HG03442 (cell line): ENCODE data around the gene LRIG1.

ENCODE experiments used
- ATAC-seq: cut with Tn5 transposase; IDR thresholded peaks from one replicate; pipeline ENCODE4 v1.9.1; 2021; ENCODE audit warnings: mild to moderate bottlenecking, moderate library complexity; ENCODE audit not compliant: unreplicated experiment

LRIG1 gene, protein sequence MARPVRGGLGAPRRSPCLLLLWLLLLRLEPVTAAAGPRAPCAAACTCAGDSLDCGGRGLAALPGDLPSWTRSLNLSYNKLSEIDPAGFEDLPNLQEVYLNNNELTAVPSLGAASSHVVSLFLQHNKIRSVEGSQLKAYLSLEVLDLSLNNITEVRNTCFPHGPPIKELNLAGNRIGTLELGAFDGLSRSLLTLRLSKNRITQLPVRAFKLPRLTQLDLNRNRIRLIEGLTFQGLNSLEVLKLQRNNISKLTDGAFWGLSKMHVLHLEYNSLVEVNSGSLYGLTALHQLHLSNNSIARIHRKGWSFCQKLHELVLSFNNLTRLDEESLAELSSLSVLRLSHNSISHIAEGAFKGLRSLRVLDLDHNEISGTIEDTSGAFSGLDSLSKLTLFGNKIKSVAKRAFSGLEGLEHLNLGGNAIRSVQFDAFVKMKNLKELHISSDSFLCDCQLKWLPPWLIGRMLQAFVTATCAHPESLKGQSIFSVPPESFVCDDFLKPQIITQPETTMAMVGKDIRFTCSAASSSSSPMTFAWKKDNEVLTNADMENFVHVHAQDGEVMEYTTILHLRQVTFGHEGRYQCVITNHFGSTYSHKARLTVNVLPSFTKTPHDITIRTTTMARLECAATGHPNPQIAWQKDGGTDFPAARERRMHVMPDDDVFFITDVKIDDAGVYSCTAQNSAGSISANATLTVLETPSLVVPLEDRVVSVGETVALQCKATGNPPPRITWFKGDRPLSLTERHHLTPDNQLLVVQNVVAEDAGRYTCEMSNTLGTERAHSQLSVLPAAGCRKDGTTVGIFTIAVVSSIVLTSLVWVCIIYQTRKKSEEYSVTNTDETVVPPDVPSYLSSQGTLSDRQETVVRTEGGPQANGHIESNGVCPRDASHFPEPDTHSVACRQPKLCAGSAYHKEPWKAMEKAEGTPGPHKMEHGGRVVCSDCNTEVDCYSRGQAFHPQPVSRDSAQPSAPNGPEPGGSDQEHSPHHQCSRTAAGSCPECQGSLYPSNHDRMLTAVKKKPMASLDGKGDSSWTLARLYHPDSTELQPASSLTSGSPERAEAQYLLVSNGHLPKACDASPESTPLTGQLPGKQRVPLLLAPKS

DNA sequence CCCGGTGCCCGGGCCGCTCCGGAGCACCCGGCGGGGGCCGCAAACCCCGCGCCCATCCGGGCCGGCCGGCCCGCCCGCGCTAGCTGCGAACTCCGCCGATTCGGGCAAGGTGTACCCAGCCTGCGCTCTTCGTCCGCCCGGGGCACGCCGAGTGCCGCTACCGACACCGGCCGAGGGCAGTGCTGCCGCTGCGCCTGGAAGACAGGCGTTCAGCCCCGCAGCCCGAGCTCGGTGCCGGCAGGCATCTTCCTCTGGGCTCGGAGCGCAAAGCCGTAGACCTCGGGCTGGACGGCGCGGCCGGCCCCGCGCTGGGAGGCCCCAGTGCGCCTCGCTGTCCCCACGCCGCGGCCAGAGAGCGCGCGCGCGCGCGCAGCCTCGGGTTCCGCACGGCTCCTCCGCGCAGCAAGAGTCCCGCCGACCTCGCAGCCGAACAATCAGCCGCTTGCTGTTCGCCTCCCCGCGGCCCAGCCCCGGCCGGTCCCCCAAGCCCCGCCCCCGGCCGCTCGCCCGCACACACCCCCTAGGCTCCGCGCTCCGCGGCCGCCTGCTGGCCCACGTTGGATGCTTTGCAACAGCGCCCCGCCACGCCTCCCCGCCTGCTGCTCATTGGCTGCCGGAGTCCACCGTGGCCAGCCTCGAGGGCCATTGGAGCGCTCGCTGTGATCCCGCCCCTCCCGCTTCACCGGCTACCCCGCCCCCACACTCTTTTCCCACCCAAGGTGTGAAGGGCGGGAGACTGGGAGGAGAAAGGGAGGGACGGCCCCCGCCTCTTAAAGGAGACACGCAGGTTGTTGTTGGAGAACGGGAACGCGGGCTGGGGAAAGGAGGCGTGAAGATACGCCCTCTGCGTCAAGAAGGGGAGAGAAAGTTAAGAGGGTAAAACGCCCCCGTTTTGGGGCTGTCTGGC lies at the start of gene LRIG1:
LRIG1 (minus strand) TSS at position 447 of the 907 bp plus-strand sequence. CDS start 615 bp downstream, outside the sequence.
- peak; percentile 97 for ATAC-seq

DNA sequence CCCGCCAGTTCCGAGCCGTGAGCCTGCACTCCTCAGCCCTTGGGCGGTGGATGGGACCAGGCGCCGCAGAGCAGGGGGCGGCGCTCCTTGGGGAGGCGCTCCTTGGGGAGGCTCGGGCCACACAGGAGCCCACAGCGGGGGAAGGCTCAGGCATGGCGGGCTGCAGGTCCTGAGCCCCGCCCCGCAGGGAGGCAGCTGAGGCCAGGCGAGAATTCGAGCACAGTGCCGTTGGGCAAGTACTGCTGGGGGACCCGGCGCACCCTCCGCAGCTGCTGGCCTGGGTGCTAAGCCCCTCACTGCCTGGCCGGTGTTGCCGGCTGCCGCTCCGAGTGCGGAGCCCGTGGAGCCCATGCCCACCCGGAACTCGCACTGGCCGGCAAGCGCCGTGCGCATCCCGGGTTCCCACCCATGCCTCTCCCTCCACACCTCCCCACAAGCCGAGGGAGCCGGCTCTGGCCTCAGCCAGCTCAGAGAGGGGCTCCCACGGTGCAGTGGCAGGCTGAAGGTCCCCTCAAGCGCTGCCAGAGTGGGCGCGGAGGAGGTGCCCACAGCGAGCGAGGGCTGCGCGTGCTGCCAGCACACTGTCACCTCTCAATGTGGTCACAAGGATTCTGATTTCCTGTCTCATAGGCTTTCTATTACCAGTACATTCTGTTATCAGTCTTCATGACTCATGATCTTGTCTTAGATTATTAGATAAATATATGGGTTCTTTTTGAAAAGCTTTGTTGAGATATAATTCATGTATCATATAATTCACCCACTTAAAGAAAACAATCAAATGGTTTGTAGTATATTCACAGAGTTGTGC lies 44.0 kb upstream of the LRIG1 start:
- no peak for ATAC-seq

DNA sequence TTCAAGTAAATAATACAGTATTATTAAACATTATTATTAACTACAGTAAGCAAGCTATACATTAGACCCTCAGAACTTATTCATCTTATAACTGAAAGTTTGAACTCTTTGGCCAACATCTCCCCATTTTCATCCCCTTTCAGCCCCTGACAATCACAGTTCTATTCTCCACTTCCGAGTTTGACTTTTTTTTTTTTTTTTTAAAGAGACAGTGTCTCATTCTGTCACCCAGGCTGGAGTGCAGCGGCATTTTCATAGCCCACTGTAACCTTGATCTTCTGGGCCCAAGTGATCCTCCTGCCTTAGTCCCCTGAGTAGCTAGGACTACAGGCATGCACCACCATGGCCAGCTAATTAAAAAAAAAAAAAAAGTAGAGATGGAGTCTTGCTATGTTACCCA lies 41.3 kb upstream of the LRIG1 start:
- no peak for ATAC-seq

DNA sequence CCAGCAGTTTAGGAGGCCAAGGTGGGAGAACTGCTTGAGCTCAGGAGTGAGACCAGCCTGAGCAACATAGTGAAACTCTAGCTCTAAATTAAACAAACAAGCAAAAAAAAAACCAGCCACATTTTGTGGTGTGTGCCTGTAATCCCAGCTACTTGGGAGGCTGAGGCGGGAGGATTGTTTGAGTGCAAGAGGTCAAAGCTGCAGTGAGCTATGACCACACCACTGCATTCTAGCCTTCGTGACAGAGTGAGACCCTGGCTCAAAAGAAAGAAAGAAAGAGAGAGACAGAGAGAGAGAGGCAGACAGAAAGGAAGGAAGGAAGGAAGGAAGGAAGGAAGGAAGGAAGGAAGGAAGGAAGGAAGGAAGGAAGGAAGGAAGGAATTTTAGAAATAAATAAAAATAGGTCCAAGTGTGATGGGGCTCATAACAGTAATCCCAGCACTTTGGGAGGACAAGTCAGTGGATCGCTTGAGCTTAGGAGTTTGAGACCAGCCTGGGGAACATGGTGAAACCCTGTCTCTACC lies 38.7 kb upstream of the LRIG1 start:
- ATAC-seq: no peak

DNA sequence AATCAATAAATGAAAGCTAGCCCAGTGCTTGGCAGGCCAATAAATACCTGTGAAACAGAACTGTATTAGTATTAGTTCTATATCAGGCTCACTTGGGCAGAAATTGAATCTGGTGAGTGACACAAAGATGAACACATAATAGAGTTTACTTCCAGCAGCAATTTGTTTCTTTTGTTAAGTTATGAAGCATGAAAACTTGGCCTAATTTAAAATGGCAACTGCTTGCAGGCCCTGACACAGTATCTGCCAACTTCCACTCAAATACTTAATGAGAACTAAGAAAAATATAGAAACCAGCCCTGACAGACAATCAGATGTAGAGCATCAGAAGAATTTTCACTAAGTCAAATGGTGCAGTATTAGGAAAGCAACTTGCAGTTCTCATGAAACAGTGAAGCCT lies 37.6 kb upstream of the LRIG1 start:
- ATAC-seq: no peak

DNA sequence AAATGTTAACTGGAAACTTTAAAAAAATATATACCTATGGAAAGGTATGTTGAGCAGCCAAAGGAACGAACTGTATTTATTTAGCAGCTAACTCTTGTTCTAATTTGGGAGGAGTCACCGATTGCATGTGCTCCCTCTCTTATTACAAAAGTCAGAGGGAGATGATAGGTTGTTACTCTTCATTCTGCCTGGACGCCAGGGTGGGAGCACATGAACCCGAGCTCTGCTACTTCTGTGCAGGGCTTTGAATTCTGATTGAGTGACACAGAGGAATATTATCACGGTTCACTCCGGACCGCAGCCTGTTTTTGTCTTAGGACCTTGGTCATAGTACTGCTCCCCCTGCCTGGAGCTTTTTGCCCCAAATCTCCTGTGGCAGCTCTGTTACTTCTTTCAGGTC lies 36.9 kb upstream of the LRIG1 start:
- no peak for ATAC-seq

DNA sequence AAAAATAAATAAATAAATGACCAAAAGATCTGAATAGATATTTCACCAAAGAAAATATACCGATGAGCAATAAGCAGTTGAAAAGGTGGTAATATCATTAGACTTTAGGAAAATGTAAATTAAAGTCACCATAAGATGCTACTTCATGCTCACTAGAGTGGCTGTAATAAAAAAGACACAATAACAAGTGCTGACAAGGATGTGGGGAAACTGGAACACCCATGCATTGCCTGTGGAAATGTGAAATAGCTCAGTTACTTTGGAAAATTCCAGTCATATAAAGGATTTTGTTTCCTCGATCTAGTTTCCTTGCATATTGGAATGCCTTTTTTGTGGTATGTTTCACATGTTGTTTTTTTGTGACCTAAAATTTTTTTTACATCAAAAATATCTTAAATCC lies 36.0 kb upstream of the LRIG1 start:
- ATAC-seq: no peak

DNA sequence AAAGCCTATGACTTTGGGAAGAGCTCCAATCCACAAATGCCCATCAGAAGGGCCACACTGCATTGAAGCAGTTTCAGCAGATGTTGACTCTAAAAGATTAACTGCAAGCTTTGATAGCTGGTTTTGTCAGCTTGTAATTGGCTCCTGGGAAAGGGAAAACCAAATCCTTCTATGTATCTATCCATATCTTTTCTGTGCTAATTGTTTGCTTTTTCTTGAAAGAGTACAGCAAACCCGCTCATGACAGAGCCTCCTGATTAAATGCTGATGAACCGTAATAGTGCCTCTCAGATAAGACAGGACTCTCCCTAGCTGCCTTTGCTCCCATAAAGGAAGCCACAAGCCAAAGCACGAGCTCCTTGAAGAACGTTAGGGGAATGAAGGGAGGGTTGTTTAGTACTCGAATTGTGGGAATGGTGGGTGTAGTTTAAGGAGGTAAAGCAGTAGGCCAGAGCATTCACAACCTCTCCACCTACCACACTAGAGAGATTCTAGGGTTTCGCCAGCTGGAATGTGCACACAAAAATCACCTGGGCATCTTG lies 33.6 kb upstream of the LRIG1 start:
- no peak for ATAC-seq

DNA sequence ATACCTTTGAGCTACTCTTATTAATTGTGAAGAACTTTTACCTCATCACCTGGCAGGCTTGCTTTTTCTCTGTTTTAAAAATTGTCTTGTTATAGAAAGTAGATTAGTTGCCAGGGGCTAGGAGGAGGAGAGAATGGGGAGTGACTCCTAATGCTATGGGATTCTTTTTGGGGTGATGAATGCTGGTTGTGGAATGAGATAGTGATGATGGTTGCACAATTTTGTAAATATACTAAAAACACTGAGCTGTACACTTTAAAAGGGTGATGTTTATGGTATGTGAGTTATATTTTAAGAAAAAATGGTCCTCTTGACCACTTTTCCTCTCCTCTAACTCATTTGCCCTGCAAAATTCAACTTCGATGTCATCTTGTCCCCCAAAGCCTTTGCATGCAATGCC lies 31.8 kb upstream of the LRIG1 start:
- no peak for ATAC-seq

DNA sequence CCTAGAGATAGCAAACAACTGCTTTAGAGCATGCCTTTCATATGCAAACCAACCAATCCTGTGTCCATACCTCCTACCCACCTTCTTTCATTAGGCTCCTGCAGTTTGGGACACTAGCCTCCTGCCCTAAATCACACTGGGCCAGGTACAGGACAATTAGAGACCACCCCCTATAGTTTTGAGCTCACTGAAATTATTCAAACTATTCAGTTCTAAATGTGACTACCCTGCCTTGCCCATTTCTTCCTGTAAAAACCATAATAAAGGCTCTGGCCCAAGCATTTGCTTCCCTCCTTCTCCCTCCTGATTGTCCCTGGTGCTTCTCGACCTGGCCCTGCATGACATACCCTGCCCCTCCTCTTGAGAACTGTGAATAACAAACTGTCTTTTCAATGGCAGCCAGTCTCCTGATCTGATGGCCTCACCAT lies 31.4 kb upstream of the LRIG1 start:
- no peak for ATAC-seq

DNA sequence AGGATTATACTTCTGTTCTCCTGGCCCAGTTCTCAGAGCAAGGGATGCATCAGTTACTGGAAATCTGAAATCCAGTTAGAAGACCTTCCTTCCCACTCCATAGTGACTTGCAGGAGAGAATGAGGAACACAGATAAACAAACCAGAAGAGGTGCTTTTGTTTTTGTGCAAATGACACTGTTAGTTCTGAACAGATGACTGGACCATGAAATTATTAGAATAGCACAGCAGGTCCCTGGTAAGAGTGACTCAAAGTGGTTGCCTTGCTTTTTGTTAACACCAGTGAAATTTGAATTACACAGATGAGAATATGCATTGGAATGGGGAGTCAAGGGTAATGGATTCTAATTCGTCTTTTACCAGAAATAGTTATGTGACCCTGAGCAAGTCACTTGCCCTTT lies 30.4 kb upstream of the LRIG1 start:
- no peak for ATAC-seq

DNA sequence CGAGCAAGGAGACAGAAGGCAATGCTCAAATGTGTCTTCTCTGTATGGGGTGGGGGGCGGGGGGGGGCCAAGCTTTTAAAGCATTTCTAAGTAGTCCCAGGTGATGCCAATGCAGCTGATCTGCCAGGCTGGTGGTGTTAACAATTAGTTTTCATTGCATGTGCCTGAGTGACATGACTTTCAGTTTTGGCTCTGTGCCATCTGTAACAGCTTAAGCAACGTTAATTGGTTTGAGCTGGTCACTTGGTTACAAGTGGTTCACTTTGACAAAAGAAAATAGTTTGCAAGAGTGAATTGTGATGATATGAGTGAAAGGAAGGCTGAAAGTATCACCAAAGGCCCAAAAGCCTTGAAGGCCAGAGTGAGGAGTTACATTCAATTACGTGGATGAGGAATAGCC lies 26.4 kb upstream of the LRIG1 start:
- ATAC-seq: no peak

DNA sequence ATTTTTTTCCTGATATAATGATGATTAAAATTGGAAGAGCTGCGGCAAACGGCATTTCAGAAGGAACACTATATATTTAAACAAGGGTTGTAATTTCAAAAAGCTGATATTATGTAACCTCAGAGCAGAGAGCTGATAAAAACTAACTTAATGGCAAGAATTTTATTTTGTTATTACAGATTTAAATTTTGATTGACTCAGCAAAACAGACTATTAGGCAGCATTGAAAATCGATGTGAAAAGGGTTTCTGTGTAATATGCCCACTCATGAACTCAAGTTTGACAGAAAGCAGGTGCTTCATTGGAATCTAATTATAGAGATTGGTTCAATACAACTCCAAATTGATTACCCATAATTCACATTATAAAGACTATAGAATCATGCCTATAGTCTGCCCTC lies 24.9 kb upstream of the LRIG1 start:
- ATAC-seq: no peak

DNA sequence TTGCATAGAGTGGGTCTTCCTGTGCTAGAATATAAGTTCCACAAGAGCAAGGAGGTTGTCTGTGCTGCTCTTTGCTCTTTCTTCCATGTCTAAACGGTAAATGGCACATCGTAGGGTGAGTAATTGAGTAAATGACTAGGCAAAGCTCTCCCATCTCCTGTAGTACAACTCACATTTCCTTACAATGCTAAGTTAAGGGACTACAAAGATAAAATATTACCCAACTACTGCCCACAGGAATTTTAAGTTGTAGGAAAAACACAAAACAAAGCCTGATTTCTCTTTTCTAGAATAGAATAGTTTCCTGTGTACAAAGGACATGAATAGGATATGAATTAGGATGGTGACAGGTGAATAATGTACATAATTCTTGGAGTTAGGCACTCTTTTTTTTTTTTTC lies 19.9 kb upstream of the LRIG1 start:
- no peak for ATAC-seq

DNA sequence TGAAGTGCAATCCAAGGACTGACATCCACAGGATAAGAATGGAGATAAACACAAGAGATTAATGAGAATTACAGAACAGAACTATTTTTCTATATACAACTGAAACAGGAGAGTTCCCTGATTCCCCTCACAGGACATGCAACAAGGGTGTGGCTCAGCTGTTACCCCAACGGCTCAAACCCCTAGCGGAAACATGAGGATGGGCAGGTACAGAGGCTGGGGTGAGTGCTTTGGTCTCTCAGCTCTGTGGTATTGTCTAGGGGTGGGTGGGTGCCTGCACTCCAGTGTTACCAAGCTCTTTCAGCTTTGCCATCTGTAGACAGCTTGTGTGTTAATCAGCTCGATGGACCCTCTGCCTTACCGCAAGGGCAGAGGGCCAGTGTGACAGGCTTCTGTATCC lies 17.8 kb upstream of the LRIG1 start:
- no peak for ATAC-seq

DNA sequence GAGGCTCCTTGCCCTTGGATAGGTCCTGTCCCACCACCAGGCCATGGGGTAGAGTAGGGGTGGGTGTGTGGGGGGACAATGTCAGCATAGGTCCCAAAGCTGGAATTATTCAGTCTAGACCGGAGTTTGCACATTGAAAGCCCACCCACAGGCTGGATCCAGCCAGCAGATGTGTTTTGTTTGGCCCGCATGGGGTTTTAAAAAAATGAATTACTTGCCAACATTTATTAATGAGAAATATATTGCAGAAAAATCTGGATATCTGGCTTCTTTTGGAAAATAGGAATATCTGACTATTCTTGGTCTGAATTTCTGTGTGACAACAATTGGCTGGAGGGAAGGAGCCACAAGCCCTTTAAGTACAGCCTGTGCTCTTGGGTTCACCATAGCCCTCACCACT lies 17.3 kb upstream of the LRIG1 start:
- ATAC-seq: no peak

DNA sequence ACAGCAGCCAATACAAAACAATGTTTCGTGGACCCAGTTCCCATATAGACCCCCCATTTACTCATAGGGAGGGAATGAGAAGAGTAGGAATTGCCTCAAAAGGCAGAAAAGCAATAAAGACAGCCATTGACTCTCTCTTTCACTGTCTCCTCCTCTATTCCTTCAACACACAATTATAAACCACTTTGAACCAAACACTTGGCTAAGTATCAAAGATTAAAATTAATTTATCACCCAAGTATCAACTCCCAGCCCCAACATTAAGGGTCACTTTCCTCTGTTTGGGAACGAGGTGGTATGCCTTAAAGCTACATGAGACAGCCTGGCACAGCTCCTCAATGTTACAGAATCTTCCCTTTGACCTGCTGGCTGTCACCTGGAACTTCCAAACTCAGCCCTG lies 16.4 kb upstream of the LRIG1 start:
- no peak for ATAC-seq

DNA sequence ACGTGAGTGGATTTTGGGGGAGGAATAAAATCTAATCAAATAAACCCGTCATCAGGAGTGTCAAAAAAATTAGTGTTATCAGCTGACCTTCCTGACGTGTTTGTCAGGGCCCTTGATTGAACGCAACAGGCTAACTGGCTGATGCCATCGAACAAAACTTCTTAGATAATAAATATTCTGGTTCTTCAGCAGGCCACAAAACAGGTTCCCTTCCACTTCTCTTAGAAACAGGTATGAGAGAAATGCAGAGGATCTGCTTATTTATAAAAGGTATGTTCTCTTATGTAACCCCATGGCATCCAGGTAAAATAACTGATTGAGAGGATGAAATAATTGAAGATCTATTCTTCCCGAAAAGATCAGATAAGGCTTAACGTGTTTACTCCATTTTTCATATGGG lies 7.6 kb upstream of the LRIG1 start:
- no peak for ATAC-seq
